ENCODE data around the gene SCYL3.

The SCYL3 gene

GRCh38 chr1:169802888-169803287 lies 90.8 kb downstream of the SCYL3 start:
- H3K4me3 ChIP-seq (replicated peaks; ENCODE audit: low read depth, low read length): no peak overlapping the region
- DNase-seq (ENCODE audit: low read depth): no peak
- TF ChIP-seq CTCF (IDR thresholded peaks at IDR 0.05; ENCODE audit: low read length, missing control alignments): no peak

All from fibroblast of pulmonary artery (primary cell).